HG03565 (cell line): ENCODE measurements around the gene CYP19A1.
"Not testable (repeated sequence)": the region's sequence is repeated elsewhere in the genome, so short reads cannot be mapped to it uniquely, and the experiment has no call there.

ENCODE experiments used
- ATAC-seq: cut with Tn5 transposase; IDR thresholded peaks from one replicate; pipeline ENCODE4 v1.9.1; 2021; ENCODE audit warnings: mild to moderate bottlenecking, moderate library complexity; ENCODE audit not compliant: unreplicated experiment

CYP19A1 gene

DNA sequence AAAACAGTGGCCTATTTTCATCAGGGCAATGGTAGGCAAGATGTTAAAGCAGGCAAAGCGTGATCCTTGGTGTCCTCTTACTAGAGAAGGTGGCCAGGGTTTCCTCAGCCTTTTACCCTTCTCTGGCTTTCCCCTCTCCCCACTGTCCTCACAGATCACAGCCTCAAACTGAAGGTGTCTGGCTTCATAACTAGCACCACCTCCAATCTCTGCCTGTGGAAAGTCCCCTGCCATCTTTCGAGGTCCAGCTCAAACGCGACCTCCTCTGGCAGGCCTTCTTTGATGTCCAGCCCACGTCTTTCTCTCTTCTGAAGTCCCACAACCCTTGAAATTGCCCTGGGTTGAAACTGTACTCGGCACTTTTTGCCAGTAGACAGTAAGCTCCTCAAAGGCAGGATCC lies 35.9 kb downstream of the CYP19A1 start:
- ATAC-seq, result no peak

DNA sequence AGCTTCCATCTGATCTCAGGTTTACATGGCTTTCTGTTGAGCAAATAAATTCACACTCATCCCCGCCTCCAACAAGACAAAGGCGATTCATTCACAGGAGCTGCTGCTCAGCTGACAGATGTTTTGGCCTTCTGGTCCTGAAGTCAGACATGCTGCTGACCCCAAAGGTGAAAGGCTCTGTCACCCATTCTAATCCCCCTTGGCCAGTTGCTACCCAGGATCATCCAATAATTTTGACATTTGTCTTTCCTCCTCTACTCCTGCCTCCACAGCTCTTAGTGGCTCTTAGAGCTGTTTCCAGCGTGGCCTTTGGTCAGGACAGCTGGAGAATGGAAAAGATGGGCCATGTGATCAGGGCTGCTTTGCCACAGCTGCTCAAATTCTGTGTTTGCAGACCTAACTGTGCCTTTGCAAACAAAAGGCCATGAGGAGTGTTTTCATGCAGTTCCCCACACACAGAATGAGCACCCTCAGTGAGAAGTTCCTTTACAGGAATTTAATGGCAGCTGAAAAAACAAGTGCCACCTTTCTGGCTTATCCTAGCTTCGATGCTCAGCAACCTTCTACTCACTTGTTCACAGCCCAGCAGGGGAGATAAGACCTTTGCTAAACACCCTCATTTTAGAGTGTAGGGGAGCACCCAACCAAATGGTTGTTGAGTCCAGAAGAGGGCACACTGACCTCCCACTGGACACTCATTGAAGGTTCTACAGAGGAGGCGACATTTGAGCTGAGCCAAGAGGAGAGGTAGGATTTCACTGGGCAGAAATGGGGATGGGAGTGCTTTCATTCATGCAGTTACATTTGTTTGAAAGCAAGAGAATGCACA lies 39.0 kb downstream of the CYP19A1 start:
- no peak for ATAC-seq

DNA sequence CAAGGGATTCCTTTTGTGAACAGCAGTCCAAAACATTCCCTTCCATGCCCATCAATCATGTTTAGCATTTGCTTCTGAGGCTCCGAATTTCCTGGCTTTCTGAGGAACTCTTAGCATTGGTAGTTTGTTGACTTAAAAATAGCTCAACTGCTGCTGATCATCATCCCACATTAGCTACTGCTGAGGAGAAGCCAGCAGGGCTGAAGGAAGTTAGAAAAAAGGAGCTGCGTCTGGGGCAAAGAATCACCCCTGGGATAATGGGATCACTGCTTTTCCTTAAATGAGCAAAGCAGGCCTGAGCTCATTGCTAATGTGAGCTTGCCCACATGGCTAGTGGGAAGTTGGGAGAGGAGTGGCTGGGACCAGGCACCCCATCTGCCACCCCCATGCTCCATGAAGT lies 39.8 kb downstream of the CYP19A1 start:
- no peak for ATAC-seq

DNA sequence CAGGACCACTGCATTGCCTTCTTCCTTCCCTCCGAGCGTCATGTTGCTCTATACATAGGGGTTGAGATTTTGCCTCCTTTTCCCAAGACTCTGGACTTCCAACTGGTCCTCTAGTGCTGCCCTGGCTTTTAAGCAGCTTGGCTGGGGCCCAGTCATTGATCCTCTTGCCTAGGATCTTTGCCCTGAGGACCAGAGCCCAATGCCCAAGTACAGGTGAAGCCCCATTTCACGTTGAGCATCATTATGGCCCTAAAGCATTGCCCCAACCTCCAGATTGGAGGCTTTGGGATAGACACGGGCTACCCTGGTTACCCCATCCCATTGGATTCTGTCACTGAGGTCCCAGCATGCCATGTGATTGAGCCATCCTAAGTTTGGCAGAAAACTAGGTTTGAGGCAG lies 47.7 kb downstream of the CYP19A1 start:
- ATAC-seq, result no peak

DNA sequence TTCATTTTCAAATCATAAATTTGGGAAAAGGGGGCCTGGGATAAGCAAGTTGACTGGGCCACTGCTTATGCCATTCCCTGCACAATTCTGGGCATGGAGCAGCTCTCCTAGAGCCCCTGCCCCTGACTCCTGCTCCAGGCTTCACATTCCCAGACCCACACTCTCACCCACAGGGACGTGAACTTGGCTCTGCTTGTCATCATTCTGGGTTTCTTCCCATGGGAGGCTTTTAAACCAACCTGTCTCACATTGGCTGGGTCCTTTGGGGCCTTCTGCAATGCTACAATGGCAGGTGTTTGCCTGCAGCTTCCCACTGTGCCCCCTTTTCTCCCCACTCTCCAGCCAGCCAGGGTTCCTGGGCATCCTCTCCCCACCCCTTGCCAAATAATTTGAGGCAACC lies 49.1 kb downstream of the CYP19A1 start:
- ATAC-seq, result no peak

DNA sequence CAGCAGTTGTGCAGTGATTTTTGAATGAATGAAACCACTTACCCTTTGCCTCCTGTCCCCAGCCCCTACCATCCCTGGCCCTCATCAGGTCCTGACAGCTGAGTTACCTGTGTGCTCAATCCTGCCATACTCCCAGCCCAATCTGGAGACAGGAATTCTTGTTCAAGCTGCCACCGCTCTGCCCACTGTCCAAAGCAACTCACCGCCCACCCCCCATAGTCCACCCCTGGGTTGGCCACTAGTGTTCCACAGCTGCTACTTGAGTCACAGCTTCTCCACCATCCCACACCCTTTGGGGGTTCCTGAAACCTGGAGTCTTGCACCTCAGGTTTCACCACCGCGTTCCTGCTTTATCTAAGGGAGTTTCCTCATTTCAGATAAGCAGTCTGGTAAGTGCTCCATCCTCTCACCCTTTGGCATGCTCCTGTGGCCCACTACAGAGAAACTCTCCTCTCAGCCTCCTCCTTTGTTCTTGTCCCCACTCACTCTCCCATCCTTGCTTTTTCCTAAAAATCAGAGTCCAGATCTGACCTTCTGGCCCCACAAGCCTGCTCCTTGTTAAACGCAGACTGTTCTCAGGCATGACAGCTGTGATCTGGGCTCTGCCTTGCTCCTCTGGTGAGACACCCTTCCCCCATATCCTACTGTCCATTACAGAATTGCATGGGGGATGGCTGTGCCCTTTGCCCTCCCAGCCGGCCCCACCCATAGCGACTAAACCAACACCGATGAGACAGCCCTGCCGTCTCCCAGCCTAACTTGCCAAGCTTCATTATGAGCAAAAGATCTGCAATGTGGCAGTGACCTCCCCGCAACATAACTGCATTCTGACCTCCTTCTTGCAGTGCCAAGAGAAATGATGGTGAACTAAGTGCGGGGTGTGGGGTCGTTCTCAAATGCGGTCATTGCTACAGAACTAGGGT lies 50.0 kb downstream of the CYP19A1 start:
- ATAC-seq, result no peak

DNA sequence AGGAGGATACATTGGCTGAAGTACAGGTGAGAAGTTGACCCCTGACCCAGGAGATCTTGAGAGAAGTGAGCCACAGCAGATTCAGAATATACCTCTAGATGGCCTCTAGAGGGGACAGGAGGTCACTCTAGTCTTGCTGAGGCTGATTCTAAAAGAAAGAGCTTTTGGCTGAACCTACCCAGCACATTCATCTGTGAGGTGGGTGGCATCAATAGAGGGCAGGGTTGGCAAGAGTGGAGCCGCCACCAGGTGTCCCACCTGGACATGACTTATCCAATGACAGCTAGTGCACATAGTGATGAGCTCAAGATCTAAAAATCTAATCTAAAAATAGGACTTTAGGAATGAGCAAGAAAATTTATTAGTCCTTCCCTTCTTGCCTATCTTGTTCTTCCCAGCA lies 51.6 kb downstream of the CYP19A1 start:
- ATAC-seq, result no peak

DNA sequence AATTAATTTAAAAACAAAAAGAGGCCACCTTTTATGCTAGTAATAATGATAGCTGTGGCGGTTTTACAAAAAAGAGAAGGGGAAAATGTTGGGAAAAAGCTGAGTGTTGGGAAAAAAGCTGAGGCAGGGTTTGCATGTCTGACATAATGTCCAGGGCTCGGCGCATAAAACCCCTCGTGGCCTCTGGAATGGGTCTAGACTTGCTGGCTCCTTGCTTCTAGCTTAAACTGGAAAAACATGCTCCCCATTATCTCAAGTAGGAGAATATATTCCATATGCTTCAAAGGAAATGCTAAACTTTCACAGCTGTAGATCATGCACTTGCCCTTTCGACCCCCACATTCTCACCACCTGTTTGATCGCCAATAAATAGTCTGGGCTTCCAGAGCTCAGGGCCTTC lies 53.0 kb downstream of the CYP19A1 start:
- no peak for ATAC-seq

DNA sequence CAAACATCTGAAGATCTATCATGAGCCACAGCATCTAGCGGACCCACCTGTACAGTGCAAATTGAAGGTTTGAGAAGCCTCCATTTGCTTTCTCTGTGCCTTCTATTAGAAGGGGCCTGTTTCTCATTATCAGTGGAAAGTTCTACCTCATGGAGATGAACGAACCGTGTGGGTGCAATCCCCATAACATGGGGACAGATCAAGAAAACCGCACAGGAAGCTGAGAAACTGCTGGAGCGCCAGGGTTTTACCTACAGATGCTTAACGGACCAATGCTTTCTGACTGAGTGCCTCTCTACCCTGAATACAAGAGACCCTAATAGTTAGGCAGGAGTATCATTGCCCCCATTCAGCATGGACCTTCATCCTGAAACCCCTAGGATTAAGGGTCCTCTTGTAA lies 53.5 kb downstream of the CYP19A1 start:
- no peak for ATAC-seq

DNA sequence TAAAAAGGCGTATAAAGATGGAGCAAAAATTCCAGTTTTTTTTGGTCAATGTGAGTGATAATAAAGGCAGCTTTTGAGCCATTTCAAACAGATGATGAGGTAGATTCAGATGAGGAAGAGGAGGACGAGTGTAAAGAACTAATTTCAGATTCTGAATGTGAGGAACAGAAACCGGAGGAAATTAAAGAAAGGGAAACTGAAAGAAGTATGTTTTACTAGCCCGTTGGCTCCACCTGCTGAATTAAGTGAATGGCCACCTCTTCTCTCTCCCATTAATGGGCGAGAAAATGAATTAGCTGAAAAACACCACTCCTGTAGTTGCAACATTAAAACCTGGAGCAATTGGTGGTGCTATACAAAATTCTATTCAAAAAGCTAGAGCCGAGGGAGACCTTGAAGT lies 55.4 kb downstream of the CYP19A1 start:
- no peak for ATAC-seq

DNA sequence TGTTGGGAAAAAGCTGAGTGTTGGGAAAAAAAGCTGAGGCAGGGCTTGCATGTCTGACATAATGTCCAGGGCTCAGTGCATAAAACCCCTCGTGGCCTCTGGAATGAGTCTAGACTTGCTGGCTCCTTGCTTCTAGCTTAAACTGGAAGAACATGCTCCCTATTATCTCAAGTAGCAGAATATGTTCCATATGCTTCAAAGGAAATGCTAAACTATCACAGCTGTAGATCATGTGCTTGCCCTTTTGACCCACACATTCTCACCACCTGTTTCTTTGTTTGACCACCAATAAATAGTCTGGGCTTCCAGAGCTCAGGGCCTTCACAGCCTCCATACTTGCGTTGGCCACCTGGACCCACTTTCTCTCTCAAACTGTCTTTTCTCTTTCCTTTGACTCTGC lies 56.2 kb downstream of the CYP19A1 start:
- not testable (repeated sequence) for ATAC-seq

DNA sequence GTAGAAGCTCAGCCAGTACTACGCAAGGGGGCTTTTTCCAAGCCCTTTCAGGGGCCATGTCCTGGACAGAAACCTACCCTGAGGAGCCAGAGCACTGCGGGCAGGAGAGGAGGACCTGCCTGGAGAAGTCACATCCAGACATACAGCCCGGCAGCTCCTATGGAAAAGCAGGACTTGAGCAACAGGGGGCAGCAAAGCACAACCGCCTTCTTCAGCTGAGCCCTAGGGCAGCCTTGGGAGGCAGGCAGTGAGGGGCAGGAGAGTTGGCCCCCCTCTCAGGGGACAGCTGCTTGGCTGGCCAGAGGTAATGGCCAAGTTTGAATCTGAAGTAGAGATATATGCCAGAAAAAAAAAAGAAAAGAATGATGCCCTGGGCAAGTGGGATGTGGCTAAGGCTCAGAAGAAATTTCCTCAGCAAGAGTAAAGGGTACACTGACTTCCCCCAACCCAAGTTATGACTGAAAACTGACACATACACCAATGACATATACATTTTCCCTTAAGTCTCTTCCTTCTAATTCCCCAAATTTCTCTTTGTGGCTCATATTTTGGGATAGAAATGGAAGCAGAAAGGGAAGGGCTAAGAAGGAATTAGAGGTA lies 56.9 kb downstream of the CYP19A1 start:
- no peak for ATAC-seq

DNA sequence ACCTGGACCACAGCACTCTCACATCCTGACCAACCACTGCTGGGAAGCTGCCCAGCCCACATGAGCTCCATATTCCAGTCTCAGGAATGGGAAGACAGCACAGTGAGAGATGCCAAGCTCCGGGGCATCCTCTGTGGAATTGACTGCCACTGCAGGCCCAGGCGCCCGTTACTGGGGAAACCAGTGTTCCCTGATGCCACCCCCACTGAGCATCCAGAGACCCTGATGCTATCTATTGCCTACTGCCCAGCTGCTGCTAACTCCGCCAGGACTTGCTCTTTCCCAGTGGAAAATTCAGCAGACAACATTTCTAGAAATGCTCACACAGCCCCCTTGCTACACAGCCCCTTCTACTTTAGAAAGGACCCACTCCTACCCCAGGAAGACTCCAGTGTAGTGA lies 57.6 kb downstream of the CYP19A1 start:
- ATAC-seq, result no peak

DNA sequence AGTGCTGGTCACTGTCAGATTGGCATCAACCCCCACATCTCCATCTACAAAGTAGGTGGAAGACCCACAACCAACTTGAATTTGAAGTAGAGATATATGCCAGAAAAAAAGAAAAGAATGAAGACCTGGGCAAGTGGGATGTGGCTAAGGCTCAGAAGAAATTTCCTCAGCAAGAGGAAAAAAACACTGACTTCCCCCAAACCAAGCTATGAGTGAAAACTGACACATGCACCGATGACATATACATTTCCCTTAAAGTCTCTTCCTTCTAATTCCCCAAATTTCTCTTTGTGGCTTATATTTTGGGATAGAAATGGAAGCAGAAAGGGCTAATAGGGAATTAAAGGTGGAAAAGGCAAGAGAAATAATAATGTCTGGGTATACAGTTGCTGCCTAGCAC lies 59.0 kb downstream of the CYP19A1 start:
- no peak for ATAC-seq

DNA sequence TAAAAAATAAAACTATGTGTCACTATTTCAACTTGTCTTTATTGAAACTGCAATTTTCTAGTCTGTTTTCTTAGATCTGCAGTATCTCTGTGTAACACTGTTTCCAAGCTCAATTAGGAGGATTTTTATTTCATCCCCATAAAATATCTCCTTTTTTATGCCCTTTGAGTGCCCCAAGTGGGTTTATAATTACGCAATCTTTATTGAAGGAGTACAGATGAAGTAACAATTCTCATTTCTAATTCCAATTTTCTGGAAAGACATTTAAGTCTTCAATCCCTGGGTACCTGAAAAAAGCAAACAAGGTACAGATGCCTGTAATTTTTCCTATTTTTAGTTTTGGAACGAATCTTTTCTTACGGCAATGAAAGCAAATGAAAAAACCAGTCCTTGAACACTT lies 61.3 kb downstream of the CYP19A1 start:
- no peak for ATAC-seq

DNA sequence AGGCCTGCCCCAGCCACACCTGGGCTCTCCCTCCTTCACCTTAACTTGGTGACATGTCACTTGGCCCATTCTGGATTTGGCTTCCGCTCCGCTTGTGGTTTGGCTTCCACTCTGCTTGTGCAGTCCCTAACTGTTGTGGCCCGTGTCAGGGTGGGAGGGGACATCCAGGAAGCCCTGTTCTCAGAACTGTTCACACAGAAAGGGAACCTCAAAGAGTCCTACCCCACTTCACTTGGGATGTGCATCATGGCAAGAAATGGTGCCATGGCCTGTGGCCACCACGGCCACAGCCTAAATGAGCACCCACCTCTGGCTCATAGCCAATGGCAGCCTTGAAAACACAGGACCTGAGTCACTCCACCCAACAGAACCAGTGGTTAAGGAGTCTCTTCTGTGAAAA lies 63.4 kb downstream of the CYP19A1 start:
- no peak for ATAC-seq

DNA sequence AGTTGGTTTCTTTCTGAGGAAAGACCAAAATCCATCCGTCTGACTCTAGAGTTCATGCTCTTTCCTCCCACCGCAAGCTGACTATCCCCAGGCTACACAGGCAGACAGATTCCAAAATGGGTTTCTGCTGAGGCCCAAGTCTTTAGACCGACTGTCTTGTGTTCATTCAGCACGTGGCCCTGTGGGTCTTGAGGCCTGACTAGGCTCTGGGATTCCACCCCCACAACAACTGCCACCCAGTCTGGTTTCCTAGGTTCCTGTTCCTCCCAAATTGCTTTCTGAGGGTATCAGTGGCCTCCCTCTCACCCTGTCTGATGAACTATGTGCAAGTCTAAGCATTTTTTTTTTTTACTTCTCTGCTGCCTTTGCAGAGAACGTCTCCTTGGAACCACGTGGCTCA lies 67.7 kb downstream of the CYP19A1 start:
- ATAC-seq, result no peak

DNA sequence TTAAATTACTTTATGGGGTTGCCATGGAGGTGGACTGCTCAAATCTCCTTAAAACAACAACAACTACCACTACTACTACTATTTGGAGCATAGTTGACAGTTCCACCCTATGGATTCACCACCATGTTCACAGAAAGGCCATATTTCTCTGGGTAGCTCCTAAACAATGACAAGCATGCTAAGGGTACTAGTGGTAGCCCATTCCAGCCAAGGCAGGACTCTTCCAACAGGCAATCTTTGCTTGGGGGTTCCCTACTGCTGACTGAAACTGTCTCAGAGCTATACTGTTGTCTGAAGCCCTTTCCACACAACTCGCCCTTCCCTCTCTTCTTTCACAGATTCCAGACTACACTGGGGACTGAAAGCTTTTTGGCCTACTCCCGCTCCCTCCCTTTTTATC lies 68.9 kb downstream of the CYP19A1 start:
- no peak for ATAC-seq

DNA sequence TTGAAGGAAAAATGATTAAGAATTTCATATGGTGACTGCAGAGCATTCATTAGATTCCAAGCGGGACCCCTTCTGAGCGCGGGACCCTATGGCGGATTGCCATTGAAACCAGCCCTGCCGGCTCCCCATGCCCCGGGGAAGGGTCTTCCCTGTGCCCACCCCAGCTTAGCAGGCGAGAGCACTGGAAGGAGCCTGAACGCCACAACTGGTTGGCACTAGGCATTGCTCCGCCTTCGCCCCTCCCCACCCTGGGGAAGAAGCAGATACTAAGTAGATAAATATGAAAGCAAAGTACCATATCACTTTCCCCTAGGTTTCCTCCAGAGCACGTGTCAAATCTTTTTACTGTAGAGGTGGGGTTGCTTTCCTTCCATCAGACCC lies 70.7 kb downstream of the CYP19A1 start:
- no peak for ATAC-seq

DNA sequence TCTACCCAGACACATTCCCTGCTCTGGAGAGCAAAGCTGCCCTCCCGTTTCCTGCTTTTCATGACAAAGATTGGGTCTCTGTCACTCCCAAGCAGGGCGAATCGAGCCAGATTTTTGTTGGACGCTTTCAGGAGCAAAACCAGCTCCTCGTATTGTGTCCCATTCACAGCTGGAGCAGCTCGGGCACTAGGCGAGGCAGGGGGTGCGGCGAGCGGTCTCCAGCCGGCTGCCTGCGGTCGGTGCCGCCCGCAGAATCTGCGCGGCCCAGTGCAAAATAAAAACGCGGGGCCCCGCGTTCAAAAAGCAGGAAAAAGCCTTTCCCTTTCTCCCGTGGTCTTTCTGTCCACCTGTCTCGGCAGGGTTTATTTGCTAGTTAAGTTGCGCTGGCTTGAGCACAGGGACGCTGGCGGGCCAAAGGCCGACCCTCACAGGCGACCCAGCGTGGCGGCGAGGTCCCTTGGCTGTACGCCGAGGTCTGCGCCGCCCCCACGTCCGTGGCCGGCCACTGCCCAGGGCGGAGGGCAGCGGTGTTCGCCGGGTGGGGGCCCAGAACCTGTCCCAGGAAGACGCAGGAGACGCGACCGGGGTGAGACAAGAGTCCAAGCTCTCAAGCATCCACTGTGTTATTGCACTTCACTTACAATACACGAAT lies 71.2 kb downstream of the CYP19A1 start:
- no peak for ATAC-seq

DNA sequence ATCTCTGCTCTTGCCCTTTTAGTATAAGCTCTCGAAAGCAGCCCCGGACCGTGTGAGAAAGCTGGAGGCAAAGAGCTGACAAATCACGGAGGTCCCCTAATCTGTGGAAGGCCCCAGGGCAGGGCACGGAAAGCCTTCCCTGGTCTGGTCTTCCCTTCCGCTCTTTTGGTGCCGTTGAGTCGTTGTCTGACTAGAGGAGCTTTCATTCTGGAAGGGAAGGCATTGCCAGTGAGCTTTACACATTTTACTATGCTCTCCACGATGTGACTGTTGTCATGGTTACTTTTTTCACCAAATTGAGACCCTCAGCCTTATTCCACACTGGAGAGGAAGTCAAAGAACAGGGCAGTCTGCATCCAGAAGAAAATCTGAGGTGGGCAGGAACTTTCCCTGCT lies 71.7 kb downstream of the CYP19A1 start:
- no peak for ATAC-seq
